Activated CD8-positive, alpha-beta T cell treated with anti-CD3 and anti-CD28 coated beads for 36 hours (primary cell): ENCODE measurements around the gene NBEAL1. TPM values are rescaled to one million over a fixed set of nuclear protein-coding genes. Genes with fewer than 3 reads are reported as not detected.
"Not testable (repeated sequence)": the region's sequence is repeated elsewhere in the genome, so short reads cannot be mapped to it uniquely, and the experiment has no call there.

ENCODE experiments used
- ATAC-seq: fragments of 200-7000 bp; cut with Tn5 transposase; one replicate; pipeline ENCODE4 v1.10.0; 2021; ENCODE audit warnings: mild to moderate bottlenecking, moderate library complexity
- CTCF ChIA-PET: fragments of 350-600 bp; sonication (Branson Sonifier 250); formaldehyde crosslinking; loops from one replicate; lab custom pipeline; 2021; ENCODE audit warnings: antibody characterized with exemption; lab: Charles Lee
- POLR2A ChIA-PET: fragments of 350-600 bp; sonication (Branson Sonifier 250); formaldehyde crosslinking; loops from one replicate; lab custom pipeline; 2021; ENCODE audit warnings: antibody characterized with exemption; lab: Charles Lee
- DNase-seq: peaks from one replicate; pipeline ENCODE4 v3.0.0-alpha.2; 2020
- H3K27ac Mint-ChIP-seq: one replicate; pipeline ENCODE4 v1.8.0; 2021; ENCODE audit warnings: mild to moderate bottlenecking, mixed read lengths
- H3K27me3 Mint-ChIP-seq: one replicate; pipeline ENCODE4 v1.8.0; 2021; ENCODE audit warnings: mixed read lengths
- H3K36me3 Mint-ChIP-seq: one replicate; pipeline ENCODE4 v1.8.0; 2021; ENCODE audit warnings: low read depth, mixed read lengths
- H3K4me1 Mint-ChIP-seq: one replicate; pipeline ENCODE4 v1.8.0; 2021; ENCODE audit warnings: low read depth, mixed read lengths
- H3K4me3 Mint-ChIP-seq: one replicate; pipeline ENCODE4 v1.8.0; 2021; ENCODE audit warnings: mild to moderate bottlenecking, moderate library complexity, mixed read lengths
- H3K9me3 Mint-ChIP-seq: one replicate; pipeline ENCODE4 v1.8.0; 2021; ENCODE audit warnings: mixed read lengths
- CTCF ChIP-seq: fragments of 200-600 bp; IDR thresholded peaks from one replicate; pipeline ENCODE4 v1.8.0; 2022; ENCODE audit warnings: antibody characterized with exemption, mild to moderate bottlenecking
- intact Hi-C: fragments of 100-400 bp; cut with micrococcal nuclease; formaldehyde crosslinking; loops from one replicate; pipeline ENCODE4 v1.10.0; 2022
- total RNA-seq, 2 experiments: library from RNA; stranded (reverse); gene quantifications; one replicate each; pipeline ENCODE4 v1.2.3, GENCODE V29; 2021

NBEAL1 gene
- total RNA-seq, 2 experiments from 2014 or later = 11.8 to 16.4 TPM

GRCh38 chr2:203201426-203201825 is 186.8 kb downstream of the NBEAL1 start:
- Mint-ChIP-seq H3K36me3 (peaks cover 3% of the 10 kb centered on the region), H3K4me3 (no peak overlapping the region), H3K27me3 (no peaks in the 10 kb centered on the region), H3K27ac (no peak overlapping the region), H3K4me1 (no peaks in the 10 kb centered on the region), H3K9me3 (no peaks in the 10 kb centered on the region)
- ChIA-PET POLR2A (no interaction called here), CTCF (interaction anchor here (1.7 kb wide), 1 partner anchor 24 kb away, joined by 4 read pairs; no protein-coding TSS in a partner anchor)
- intact Hi-C loops = no loop called here
- no peak for ATAC-seq
- no peak for TF ChIP-seq CTCF
- DNase-seq = no peak

GRCh38 chr2:203209538-203209937 is 194.9 kb downstream of the NBEAL1 start:
- Mint-ChIP-seq H3K4me3 (no peak overlapping the region), H3K27me3 (no peaks in the 10 kb centered on the region), H3K36me3 (no peaks in the 10 kb centered on the region), H3K27ac (no peak overlapping the region), H3K9me3 (no peaks in the 10 kb centered on the region), H3K4me1 (no peaks in the 10 kb centered on the region)
- DNase-seq (no peak), ATAC-seq (no peak)
- intact Hi-C loops = no loop called here
- ChIA-PET CTCF (interaction anchor here (0.7 kb wide), 1 partner anchor 47 kb away, joined by 3 read pairs; no protein-coding TSS in a partner anchor), POLR2A (no interaction called here)
- no peak for TF ChIP-seq CTCF

GRCh38 chr2:203225423-203226039 is 210.9 kb downstream of the NBEAL1 start:
- Mint-ChIP-seq H3K36me3 (no peaks in the 10 kb centered on the region), H3K9me3 (peaks cover 1% of the 10 kb centered on the region), H3K27me3 (no peaks in the 10 kb centered on the region), H3K27ac (no peak overlapping the region), H3K4me3 (no peak overlapping the region), H3K4me1 (no peaks in the 10 kb centered on the region)
- ATAC-seq = peak; percentile 94
- intact Hi-C loops = loop anchor here (5.0 kb wide), 1 partner anchor 227 kb away; no protein-coding TSS in a partner anchor
- TF ChIP-seq CTCF = peak; percentile 80
- DNase-seq = peak; percentile 45
- POLR2A ChIA-PET = interaction anchor here (0.6 to 1.2 kb wide), 2 partner anchors 13 to 384 kb away, joined by 3 to 6 read pairs; partner anchors contain the start of gene CYP20A1
- CTCF ChIA-PET = interaction anchor here (0.7 to 3.9 kb wide), 14 partner anchors 10 to 591 kb away, joined by 3 to 23 read pairs (median 3); partner anchors contain the start of gene CYP20A1

GRCh38 chr2:203229674-203230073 is 215.0 kb downstream of the NBEAL1 start:
- ATAC-seq, DNase-seq, H3K27ac Mint-ChIP-seq, H3K36me3 Mint-ChIP-seq, CTCF ChIA-PET, H3K4me3 Mint-ChIP-seq, H3K27me3 Mint-ChIP-seq, POLR2A ChIA-PET, H3K4me1 Mint-ChIP-seq, H3K9me3 Mint-ChIP-seq: not testable (repeated sequence)
- intact Hi-C loops = loop anchor here (5.0 to 10.0 kb wide), 2 partner anchors 223 to 585 kb away; no protein-coding TSS in a partner anchor

- peaks cover 17% of the 10 kb centered on the region for H3K36me3 Mint-ChIP-seq
- CTCF ChIA-PET = interaction anchor here (3.8 kb wide), 1 partner anchor 13 kb away, joined by 23 read pairs; no protein-coding TSS in a partner anchor
- no peak for TF ChIP-seq CTCF
- H3K27ac Mint-ChIP-seq = peak overlapping the region; percentile 98
- DNase-seq = no peak
- POLR2A ChIA-PET = interaction anchor here (0.7 to 2.0 kb wide), 6 partner anchors 9 to 369 kb away, joined by 3 to 9 read pairs (median 4); partner anchors contain the start of gene ABI2
- ATAC-seq = no peak
- H3K9me3 Mint-ChIP-seq = no peaks in the 10 kb centered on the region
- intact Hi-C loops = loop anchor here (10.0 kb wide), 1 partner anchor 577 kb away; no protein-coding TSS in a partner anchor
- H3K4me3 Mint-ChIP-seq = peak overlapping the region; percentile 83
- peaks cover 23% of the 10 kb centered on the region for H3K4me1 Mint-ChIP-seq
- H3K27me3 Mint-ChIP-seq = no peaks in the 10 kb centered on the region
Measured at GRCh38 chr2:203237346-203238238, 222.9 kb downstream of the NBEAL1 start.
